OCI-LY3 (cell line): ENCODE measurements around the gene TBX21.

ENCODE experiments used
- CTCF ChIP-seq: fragments of 200-600, 300-600 bp; sonication (generic); IDR thresholded peaks from 2 replicates; pipeline ENCODE4 v1.5.1; 2014; ENCODE audit warnings: antibody characterized with exemption, low read length, low read depth
- EZH2phosphoT487 ChIP-seq: fragments of 200-600 bp; shearing (Covaris generic); IDR thresholded peaks from 2 replicates; pipeline ENCODE4 v1.6.1; 2018; ENCODE audit warnings: antibody characterized with exemption, mixed run types, low read depth

GRCh38 chr17:47741793-47742145, 8.7 kb downstream of the TBX21 start:
- TF ChIP-seq CTCF (no peak), EZH2phosphoT487 (no peak)
